Activated CD8-positive, alpha-beta memory T cell treated with anti-CD3 and anti-CD28 coated beads, Interleukin-2, amount 50 U/mL, for 48 hours (primary cell): Measurements from ENCODE around the gene SDK1.
"Not testable (repeated sequence)": the region's sequence is repeated elsewhere in the genome, so short reads cannot be mapped to it uniquely, and the experiment has no call there.

Experiments
- DNase-seq: peaks from one replicate; pipeline ENCODE4 v3.0.0-alpha.2; 2020

Gene SDK1

GRCh38 chr7:4245866-4246470 is 944.9 kb downstream of the SDK1 start:
- no peak for DNase-seq

GRCh38 chr7:4246536-4246935 is 945.5 kb downstream of the SDK1 start:
- no peak for DNase-seq

- no peak for DNase-seq
Measured at GRCh38 chr7:4247106-4247876, 946.2 kb downstream of the SDK1 start.

GRCh38 chr7:4248295-4248694 is 947.2 kb downstream of the SDK1 start:
- DNase-seq = no peak

GRCh38 chr7:4249241-4249640 is 948.2 kb downstream of the SDK1 start:
- DNase-seq = no peak

GRCh38 chr7:4255336-4255735 is 954.3 kb downstream of the SDK1 start:
- no peak for DNase-seq

GRCh38 chr7:4256286-4256685 is 955.2 kb downstream of the SDK1 start:
- DNase-seq = no peak

- no peak for DNase-seq
Measured at GRCh38 chr7:4257146-4258111, 956.4 kb downstream of the SDK1 start.

GRCh38 chr7:4260116-4260515 is 959.1 kb downstream of the SDK1 start:
- DNase-seq = not testable (repeated sequence)

- no peak for DNase-seq
Measured at GRCh38 chr7:4260867-4261600, 960.0 kb downstream of the SDK1 start.

- DNase-seq = no peak
Measured at GRCh38 chr7:4261601-4261960, 960.5 kb downstream of the SDK1 start.

GRCh38 chr7:4264206-4264605 is 963.2 kb downstream of the SDK1 start:
- DNase-seq = not testable (repeated sequence)

GRCh38 chr7:4265066-4265465 is 964.0 kb downstream of the SDK1 start:
- peak; percentile 47 for DNase-seq

GRCh38 chr7:4265676-4266075 is 964.6 kb downstream of the SDK1 start:
- DNase-seq = no peak

- no peak for DNase-seq
Measured at GRCh38 chr7:4266270-4267040, 965.4 kb downstream of the SDK1 start.

- no peak for DNase-seq
Measured at GRCh38 chr7:4267341-4268039, 966.4 kb downstream of the SDK1 start.

GRCh38 chr7:4268040-4268965 is 967.3 kb downstream of the SDK1 start:
- no peak for DNase-seq

- no peak for DNase-seq
Measured at GRCh38 chr7:4269086-4269485, 968.0 kb downstream of the SDK1 start.

GRCh38 chr7:4269746-4270145 is 968.7 kb downstream of the SDK1 start:
- no peak for DNase-seq

GRCh38 chr7:4270268-4270667 is 969.2 kb downstream of the SDK1 start:
- DNase-seq = no peak
